Thyroid gland (tissue), 4 donors: ENCODE measurements around the gene POMGNT1. TPM values are rescaled to one million over a fixed set of nuclear protein-coding genes. Genes with fewer than 3 reads are reported as not detected.

Source experiments
- DNase-seq, 2 donors: peaks; one replicate each; pipeline ENCODE4 v3.0.0-alpha.2; 2019
- H3K27ac ChIP-seq, 3 donors: fragments of 200-600 bp; sonication (generic); 1 replicate in 2 of 3; 2 replicates in 1 of 3; pipeline ENCODE4 v1.5.1; 2016 to 2019; ENCODE audit warnings: mild to moderate bottlenecking in 1 of 3, moderate library complexity in 1 of 3
- H3K27me3 ChIP-seq: fragments of 200-600 bp; sonication (generic); one replicate; pipeline ENCODE4 v1.5.1; 2019
- H3K36me3 ChIP-seq, 2 donors: fragments of 200-600 bp; sonication (generic); one replicate each; pipeline ENCODE4 v1.5.1; 2016 to 2019
- H3K4me1 ChIP-seq, 2 donors: fragments of 200-600 bp; sonication (generic); one replicate each; pipeline ENCODE4 v1.5.1; 2017 to 2019
- H3K4me3 ChIP-seq, 3 donors: fragments of 200-600 bp; sonication (generic); replicated peaks in 1 of 3; 1 replicate in 2 of 3; 2 replicates in 1 of 3; pipeline ENCODE4 v1.5.1; 2016; ENCODE audit warnings: mild to moderate bottlenecking in 1 of 3
- H3K9me3 ChIP-seq: fragments of 200-600 bp; sonication (generic); one replicate; pipeline ENCODE4 v1.5.1; 2017
- POLR2A ChIP-seq, 2 donors: fragments of 450-650 bp; IDR thresholded peaks; one replicate each; pipeline ENCODE4 v1.6.1; 2017; ENCODE audit warnings: antibody characterized with exemption in 2 of 2, mild to moderate bottlenecking in 2 of 2, moderate library complexity in 1 of 2
- WGBS, 2 donors: methylation state at CpG; one replicate each; pipeline ENCODE4 v1.1.5; 2017; 5-methylcytosine and 5-hydroxymethylcytosine counted together
- intact Hi-C: fragments of 100-400 bp; cut with DNase I; formaldehyde crosslinking; loops from one replicate; pipeline ENCODE4 v1.15.1; 2023
- total RNA-seq, 4 donors: library from RNA; depleted of rRNA; stranded (reverse); fragments of >200 nt; gene quantifications; one replicate each; pipeline ENCODE4 v1.2.3, GENCODE V29; 2016
- TF ChIP-seq, protein P1 (sequence below), 6 experiments: fragments of 200-600 bp in 3 of 6; fragments of 450-650 bp in 3 of 6; sonication (generic) in 3 of 6; IDR thresholded peaks; one replicate each; pipeline ENCODE4 v1.5.1; 2016 to 2019; ENCODE audit warnings: antibody characterized with exemption in 6 of 6, mild to moderate bottlenecking in 2 of 6, inconsistent platforms in 1 of 6, moderate library complexity in 1 of 6

Gene POMGNT1
- total RNA-seq, 4 donors from 2014 or later = 54.2 to 90.8 (median 79.3) TPM

DNA sequence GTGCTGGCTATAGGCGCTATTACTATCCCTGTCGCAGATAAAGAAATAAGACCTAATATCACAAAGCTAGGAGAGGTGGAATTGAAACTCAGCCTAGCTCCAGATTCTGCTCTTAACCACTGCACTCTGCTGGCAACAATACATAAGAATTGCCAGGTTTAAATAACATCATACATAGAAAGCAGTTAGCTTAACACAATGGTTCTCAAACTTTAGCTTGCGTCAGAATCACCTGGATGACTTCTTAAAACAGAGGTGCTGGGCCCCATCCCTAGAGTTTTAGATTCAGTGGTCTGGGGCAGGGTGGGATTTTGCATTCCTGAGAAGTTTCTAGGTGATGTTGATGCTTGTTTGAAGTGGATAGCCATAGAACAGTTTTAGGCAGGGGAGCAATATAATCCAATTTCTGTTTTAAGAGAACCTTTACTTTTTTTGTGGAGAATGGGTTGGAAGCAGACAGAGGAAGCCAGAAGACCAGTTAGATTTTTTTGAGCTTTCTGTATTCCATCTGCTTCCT lies 1.1 kb upstream of the POMGNT1 start:
- TF ChIP-seq, protein P1, sequence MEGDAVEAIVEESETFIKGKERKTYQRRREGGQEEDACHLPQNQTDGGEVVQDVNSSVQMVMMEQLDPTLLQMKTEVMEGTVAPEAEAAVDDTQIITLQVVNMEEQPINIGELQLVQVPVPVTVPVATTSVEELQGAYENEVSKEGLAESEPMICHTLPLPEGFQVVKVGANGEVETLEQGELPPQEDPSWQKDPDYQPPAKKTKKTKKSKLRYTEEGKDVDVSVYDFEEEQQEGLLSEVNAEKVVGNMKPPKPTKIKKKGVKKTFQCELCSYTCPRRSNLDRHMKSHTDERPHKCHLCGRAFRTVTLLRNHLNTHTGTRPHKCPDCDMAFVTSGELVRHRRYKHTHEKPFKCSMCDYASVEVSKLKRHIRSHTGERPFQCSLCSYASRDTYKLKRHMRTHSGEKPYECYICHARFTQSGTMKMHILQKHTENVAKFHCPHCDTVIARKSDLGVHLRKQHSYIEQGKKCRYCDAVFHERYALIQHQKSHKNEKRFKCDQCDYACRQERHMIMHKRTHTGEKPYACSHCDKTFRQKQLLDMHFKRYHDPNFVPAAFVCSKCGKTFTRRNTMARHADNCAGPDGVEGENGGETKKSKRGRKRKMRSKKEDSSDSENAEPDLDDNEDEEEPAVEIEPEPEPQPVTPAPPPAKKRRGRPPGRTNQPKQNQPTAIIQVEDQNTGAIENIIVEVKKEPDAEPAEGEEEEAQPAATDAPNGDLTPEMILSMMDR (IDR thresholded peaks at IDR 0.05) = no peak
- no peak for TF ChIP-seq POLR2A (IDR thresholded peaks at IDR 0.05)
- intact Hi-C loops = no loop called here
- H3K9me3 ChIP-seq = no peaks in the 10 kb centered on the region
- no peak for DNase-seq
- peaks cover 35 to 41% of the 10 kb centered on the region in 2 donors for H3K4me1 ChIP-seq
- 95% methylated on average over 3 of the region's 3 CpGs for WGBS, 2 donors
- peak overlapping the region in 1 of 3 donors; percentile 68 for H3K27ac ChIP-seq
- no peaks in the 10 kb centered on the region for H3K36me3 ChIP-seq
- no peaks in the 10 kb centered on the region for H3K27me3 ChIP-seq
- no peak overlapping the region for H3K4me3 ChIP-seq

DNA sequence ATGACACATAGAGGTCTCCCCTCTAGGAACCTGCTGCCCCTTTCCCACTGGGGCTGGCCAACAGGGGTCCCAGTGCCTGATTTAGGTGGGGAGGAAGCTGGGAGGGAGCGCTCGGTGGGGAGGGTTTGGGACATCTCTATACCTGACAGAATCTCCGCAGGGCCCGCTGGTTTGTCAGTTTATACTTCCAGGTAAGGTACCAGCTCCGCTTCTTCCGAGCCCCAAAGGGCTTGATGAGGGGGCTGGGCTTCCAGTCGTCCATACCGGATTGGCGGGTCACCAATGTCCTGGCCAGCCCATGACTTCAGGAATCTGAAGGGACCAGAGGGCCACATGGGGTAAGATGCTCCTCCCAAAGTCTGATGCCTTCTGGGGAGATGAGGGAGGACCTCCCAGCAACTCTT lies 672 bp downstream of the POMGNT1 start:
- Histone ChIP-seq H3K36me3 (peaks cover 0 to 10% of the 10 kb centered on the region in 2 donors), H3K9me3 (no peaks in the 10 kb centered on the region), H3K27ac (peak overlapping the region; percentile 33 to 52 (median 44)), H3K27me3 (no peaks in the 10 kb centered on the region), H3K4me1 (peaks cover 32 to 54% of the 10 kb centered on the region in 2 donors), H3K4me3 (peak overlapping the region; percentile 26 to 88 (median 58))
- TF ChIP-seq, protein P1 (IDR thresholded peaks at IDR 0.05) = no peak
- no peak for TF ChIP-seq POLR2A (IDR thresholded peaks at IDR 0.05)
- 62 to 73% methylated on average over 7 to 9 of the region's 9 CpGs for WGBS, 2 donors
- DNase-seq = no peak
- intact Hi-C loops = no loop called here

DNA sequence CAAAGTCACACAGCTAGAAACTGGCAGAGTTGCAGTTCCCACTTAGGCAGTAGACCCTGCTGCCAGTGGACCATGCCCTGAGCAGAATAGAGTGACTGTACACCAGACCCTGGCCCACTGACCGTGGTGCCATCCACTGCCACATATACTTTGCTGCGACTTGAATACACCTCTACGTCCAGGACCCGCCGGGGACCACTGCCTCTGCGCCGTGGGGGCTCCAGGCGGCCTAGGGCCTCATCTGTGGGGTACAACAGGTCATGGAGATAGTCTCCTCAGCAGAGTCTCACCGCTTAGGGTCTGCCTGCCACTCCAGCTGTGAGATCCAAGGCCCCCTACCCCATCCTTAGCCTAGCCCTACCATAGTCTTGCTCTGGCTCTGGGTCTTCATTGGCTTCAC lies 1.6 kb downstream of the POMGNT1 start:
- TF ChIP-seq, protein P1 (IDR thresholded peaks at IDR 0.05) = no peak
- TF ChIP-seq POLR2A (IDR thresholded peaks at IDR 0.05) = no peak
- H3K4me3 ChIP-seq = no peak overlapping the region
- peaks cover 34 to 59% of the 10 kb centered on the region in 2 donors for H3K4me1 ChIP-seq
- no peak for DNase-seq
- intact Hi-C loops = no loop called here
- 95 to 100% methylated on average over 1 to 9 of the region's 9 CpGs for WGBS, 2 donors
- no peaks in the 10 kb centered on the region for H3K9me3 ChIP-seq
- H3K27me3 ChIP-seq = no peaks in the 10 kb centered on the region
- peak overlapping the region in 2 of 3 donors; percentile 25 to 52 for H3K27ac ChIP-seq
- H3K36me3 ChIP-seq = peaks cover 0 to 14% of the 10 kb centered on the region in 2 donors

DNA sequence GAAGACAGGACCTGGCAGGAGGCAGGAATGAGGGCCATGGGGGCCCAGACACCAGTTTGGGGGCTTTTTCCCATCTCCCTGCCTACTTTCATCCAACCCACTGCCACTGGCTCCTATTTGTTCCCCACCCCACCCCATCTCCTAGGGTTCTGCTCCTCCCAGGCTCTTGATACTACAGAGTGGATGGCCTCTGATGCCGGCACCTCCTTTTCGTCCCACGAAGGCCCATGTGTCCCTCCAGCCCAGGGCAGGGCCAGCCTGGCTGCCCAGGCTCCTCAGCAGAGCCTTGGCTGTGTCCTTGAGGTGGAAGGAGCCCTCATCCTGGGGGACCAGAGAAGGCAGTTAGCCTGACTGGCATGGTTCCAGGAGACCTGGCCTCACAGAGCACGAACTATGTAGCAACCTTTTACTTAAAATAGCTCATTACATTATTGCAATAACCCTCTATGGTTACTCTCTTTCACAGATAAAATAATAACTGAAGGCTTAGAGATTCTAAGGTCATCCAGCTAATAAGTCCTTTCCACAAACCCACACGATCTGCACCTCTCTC lies 3.5 kb downstream of the POMGNT1 start:
- TF ChIP-seq POLR2A (IDR thresholded peaks at IDR 0.05) = no peak
- TF ChIP-seq, protein P1 (IDR thresholded peaks at IDR 0.05) = no peak
- peak; percentile 63 to 67 for DNase-seq
- Histone ChIP-seq H3K4me3 (no peak overlapping the region), H3K9me3 (no peaks in the 10 kb centered on the region), H3K27me3 (no peaks in the 10 kb centered on the region), H3K27ac (peak overlapping the region; percentile 11 to 45 (median 11)), H3K4me1 (peaks cover 51 to 76% of the 10 kb centered on the region in 2 donors), H3K36me3 (peaks cover under 1 to 14% of the 10 kb centered on the region in 2 donors)
- intact Hi-C loops = no loop called here
- WGBS, 2 donors = 64 to 75% methylated on average over 5 of the region's 5 CpGs

DNA sequence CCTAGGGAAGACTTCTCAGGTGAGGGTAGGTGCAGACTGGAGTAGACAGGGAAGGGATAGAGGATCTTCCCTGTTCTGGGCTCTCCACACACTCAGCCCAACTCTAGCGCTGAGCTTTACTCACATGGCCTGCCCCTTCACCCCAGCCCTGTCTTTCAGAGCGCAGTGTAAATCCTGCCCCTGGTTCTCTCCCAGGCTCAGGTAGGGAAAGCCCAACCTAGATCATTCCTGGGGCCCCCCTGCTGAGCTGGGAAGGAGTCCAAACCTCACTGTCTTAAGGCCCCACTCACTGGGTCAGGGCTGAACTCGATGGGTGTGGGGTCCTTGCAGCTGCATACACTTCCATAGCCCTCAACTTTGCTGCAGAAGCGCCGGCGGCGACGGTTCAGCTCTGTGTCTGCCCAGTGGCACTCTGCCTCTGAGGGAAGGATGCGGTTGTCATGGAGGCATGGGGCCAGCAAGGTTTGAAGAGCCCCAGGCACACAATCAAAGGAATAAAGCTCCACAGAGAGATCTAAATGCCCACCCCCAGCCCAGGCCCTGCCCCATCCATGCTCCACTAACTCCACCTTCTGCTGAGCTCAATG lies 4.2 kb downstream of the POMGNT1 start:
- intact Hi-C loops = no loop called here
- H3K9me3 ChIP-seq = no peaks in the 10 kb centered on the region
- WGBS, 2 donors = 81 to 94% methylated on average over 8 to 9 of the region's 9 CpGs
- TF ChIP-seq, protein P1 (IDR thresholded peaks at IDR 0.05) = no peak
- TF ChIP-seq POLR2A (IDR thresholded peaks at IDR 0.05) = no peak
- H3K27me3 ChIP-seq = no peaks in the 10 kb centered on the region
- DNase-seq = peak in 1 of 2 donors; percentile 48
- peak overlapping the region; percentile 11 to 91 (median 11) for H3K27ac ChIP-seq
- H3K4me3 ChIP-seq = no peak overlapping the region
- H3K36me3 ChIP-seq = peaks cover 7 to 14% of the 10 kb centered on the region in 2 donors
- peaks cover 54 to 79% of the 10 kb centered on the region in 2 donors for H3K4me1 ChIP-seq
